Endothelial cell of umbilical vein (primary cell): ENCODE data around the gene MGP. TPM values are rescaled to one million over a fixed set of nuclear protein-coding genes. Genes with fewer than 3 reads are reported as not detected.

ENCODE experiments used
- BruUV-seq: library from RNA; stranded (reverse); fragments of 400-500 nt; replicated peaks from 2 replicates; lab custom pipeline; 2021; lab: Mats Ljungman, UMichigan
- CTCF ChIA-PET: fragments of 300-600, 350-600 bp; sonication (Branson Sonifier 250); formaldehyde crosslinking; loops from one replicate; lab custom pipeline; 2021; ENCODE audit warnings: antibody characterized with exemption, inconsistent platforms; lab: Charles Lee
- POLR2A ChIA-PET: fragments of 300-600, 350-600 bp; sonication (Branson Sonifier 250); formaldehyde crosslinking; loops from one replicate; lab custom pipeline; 2021; ENCODE audit warnings: antibody characterized with exemption, inconsistent platforms; lab: Charles Lee
- DNase-seq: peaks from one replicate; pipeline ENCODE4 v3.0.0-alpha.2; 2011; ENCODE audit warnings: low read depth, low spot score
- FAIRE-seq: peaks from 2 replicates; lab custom pipeline; 2011; peaks lifted over from hg19 to GRCh38; lab: Jason Lieb, UNC
- H2AFZ ChIP-seq: 2 replicates; pipeline ENCODE4 v1.6.0; 2012; ENCODE audit warnings: low read depth, low read length, control low read depth, inconsistent platforms
- H3K27ac ChIP-seq: 2 replicates; pipeline ENCODE4 v1.5.1; 2011; ENCODE audit warnings: low read depth, mild to moderate bottlenecking, control low read depth, low read length, moderate library complexity; ENCODE audit not compliant: insufficient read depth
- H3K27me3 ChIP-seq, 2 experiments: 2 replicates each; pipeline versions ENCODE4 v1.6.0 to v1.6.1; 2011; ENCODE audit warnings: low read length in 2 of 2, mixed read lengths in 1 of 2; ENCODE audit not compliant: control insufficient read depth in 2 of 2, insufficient read depth in 2 of 2
- H3K36me3 ChIP-seq, 2 experiments: 2 replicates in 1 of 2; 3 replicates in 1 of 2; pipeline ENCODE4 v1.5.1; 2011; ENCODE audit warnings: low read length in 2 of 2, mild to moderate bottlenecking in 1 of 2, moderate library complexity in 1 of 2; ENCODE audit not compliant: control insufficient read depth in 2 of 2, insufficient read depth in 2 of 2; ENCODE audit errors: extremely low read depth in 1 of 2
- H3K4me1 ChIP-seq: 3 replicates; pipeline ENCODE4 v1.5.1; 2011; ENCODE audit warnings: mild to moderate bottlenecking, low read length; ENCODE audit not compliant: control insufficient read depth, insufficient read depth; ENCODE audit errors: extremely low read depth
- H3K4me2 ChIP-seq: 2 replicates; pipeline ENCODE4 v1.6.1; 2011; ENCODE audit warnings: low read length, control low read depth, mixed read lengths; ENCODE audit not compliant: insufficient read depth
- H3K4me3 ChIP-seq, 3 experiments: fragments of 200-600 bp in 1 of 3; sonication (generic), shearing (Covaris generic) in 1 of 3; replicated peaks in 1 of 3; 2 replicates each; pipeline ENCODE4 v1.5.1; 2011 to 2016; ENCODE audit warnings: control low read depth in 3 of 3, low read length in 3 of 3, mild to moderate bottlenecking in 2 of 3, inconsistent platforms in 1 of 3, low read depth in 1 of 3, moderate library complexity in 1 of 3; ENCODE audit not compliant: insufficient read depth in 1 of 3
- H3K79me2 ChIP-seq: 2 replicates; pipeline ENCODE4 v1.6.0; 2012; ENCODE audit warnings: low read length, inconsistent platforms; ENCODE audit not compliant: control insufficient read depth, insufficient read depth
- H3K9ac ChIP-seq: replicated peaks from 2 replicates; pipeline ENCODE3; 2011; ENCODE audit warnings: low read length, control low read depth; ENCODE audit not compliant: insufficient read depth; ENCODE audit errors: extremely low read depth
- H3K9me1 ChIP-seq: replicated peaks from 3 replicates; pipeline ENCODE4 v1.6.0; 2011; ENCODE audit warnings: mild to moderate bottlenecking, low read length; ENCODE audit not compliant: control insufficient read depth, insufficient read depth; ENCODE audit errors: extremely low read depth
- H3K9me3 ChIP-seq: replicated peaks from 2 replicates; pipeline ENCODE4 v1.5.1; 2012; ENCODE audit warnings: low read length, inconsistent platforms; ENCODE audit not compliant: control insufficient read depth, insufficient read depth
- H4K20me1 ChIP-seq: replicated peaks from 2 replicates; pipeline ENCODE3; 2011; ENCODE audit warnings: mild to moderate bottlenecking, low read length; ENCODE audit not compliant: control insufficient read depth, insufficient read depth; ENCODE audit errors: extremely low read depth
- EZH2 ChIP-seq: IDR thresholded peaks from 2 replicates; pipeline ENCODE4 v1.6.1; 2012; ENCODE audit warnings: borderline replicate concordance, low read depth, mild to moderate bottlenecking, moderate library complexity, low read length, inconsistent platforms; ENCODE audit not compliant: severe bottlenecking
- FOS ChIP-seq: IDR thresholded peaks from 2 replicates; pipeline ENCODE4 v1.6.1; 2011; ENCODE audit warnings: mild to moderate bottlenecking, low read length, moderate library complexity, borderline replicate concordance; ENCODE audit not compliant: insufficient read depth
- GATA2 ChIP-seq: IDR thresholded peaks from 2 replicates; pipeline ENCODE4 v1.7.0; 2011; ENCODE audit warnings: low read depth, mild to moderate bottlenecking, moderate library complexity, mixed read lengths, low read length; ENCODE audit not compliant: insufficient read length, insufficient read depth
- JUN ChIP-seq: IDR thresholded peaks from 2 replicates; pipeline ENCODE4 v1.6.1; 2011; ENCODE audit warnings: borderline replicate concordance, low read depth; ENCODE audit not compliant: insufficient read length, insufficient read depth
- MYC ChIP-seq: IDR thresholded peaks from one replicate; pipeline ENCODE4 v1.6.1; 2011; ENCODE audit warnings: mild to moderate bottlenecking, low read depth, low read length
- POLR2A ChIP-seq: IDR thresholded peaks from 2 replicates; pipeline ENCODE4 v1.6.1; 2012; ENCODE audit warnings: low read depth, mild to moderate bottlenecking, control low read depth, low read length
- POLR2AphosphoS5 ChIP-seq: IDR thresholded peaks from 2 replicates; pipeline ENCODE4 v1.6.1; 2012; ENCODE audit warnings: low read depth, mild to moderate bottlenecking, control low read depth, low read length, moderate library complexity; ENCODE audit not compliant: insufficient read depth
- dilution Hi-C: fragments of 300-500 bp; cut with MboI; formaldehyde crosslinking; loops from one replicate; pipeline ENCODE4 v1.15.0; 2019; ENCODE audit warnings: low sequenced_read_pairs; ENCODE audit not compliant: extremely low pct_ligation_motif_present
- intact Hi-C: fragments of 100-400 bp; cut with micrococcal nuclease; formaldehyde crosslinking; loops from one replicate; pipeline ENCODE4 v1.10.0; 2022
- polyA plus RNA-seq, 4 experiments: library from polyadenylated mRNA; depleted of rRNA in 3 of 4; stranded (reverse) in 3 of 4; unstranded in 1 of 4; fragments of >200 nt; gene quantifications; 2 replicates each; pipeline versions ENCODE4 v1.2.1 to v1.2.3, GENCODE V29; 2011 to 2012; ENCODE audit warnings: missing spikeins in 1 of 4
- total RNA-seq: library from RNA; stranded (reverse); gene quantifications from 2 replicates; pipeline ENCODE4 v1.2.3, GENCODE V29; 2021
- TF ChIP-seq, protein P1 (sequence below): IDR thresholded peaks from 2 replicates; pipeline ENCODE4 v1.6.1; 2011; ENCODE audit not compliant: insufficient read depth, insufficient read length
- TF ChIP-seq, protein P2 (sequence below), 2 donors: IDR thresholded peaks; 1 replicate in 1 of 2; 2 replicates in 1 of 2; pipeline ENCODE4 v1.5.1; 2011; ENCODE audit warnings: low read length in 2 of 2, mild to moderate bottlenecking in 2 of 2, moderate library complexity in 2 of 2, control low read depth in 1 of 2, inconsistent platforms in 1 of 2, low read depth in 1 of 2; ENCODE audit not compliant: insufficient read depth in 1 of 2; ENCODE audit errors: extremely low read depth in 1 of 2

The MGP gene
- total and polyA plus RNA-seq, 2 donors (not counting 3 experiments of a cell fraction or from before 2014, with no cell fraction given): 284 to 479 TPM

- no peaks in the 10 kb centered on the region for H3K27me3 ChIP-seq
- POLR2A ChIA-PET: no interaction called here
- BruUV-seq: no TSS peak
- dilution Hi-C loops: no loop called here
- H3K27ac ChIP-seq: no peak overlapping the region
- CTCF ChIA-PET: no interaction called here
- H2AFZ ChIP-seq: no peak overlapping the region
- H3K9ac ChIP-seq: no peak overlapping the region
- no peak overlapping the region for H3K4me3 ChIP-seq
- intact Hi-C loops: no loop called here
- H3K4me2 ChIP-seq: no peak overlapping the region
- H4K20me1 ChIP-seq: no peaks in the 10 kb centered on the region
- no peaks in the 10 kb centered on the region for H3K79me2 ChIP-seq
- no peaks in the 10 kb centered on the region for H3K9me3 ChIP-seq
- H3K36me3 ChIP-seq: no peaks in the 10 kb centered on the region
- no peak for DNase-seq
- H3K4me1 ChIP-seq: no peaks in the 10 kb centered on the region
- FAIRE-seq: no peak
- no peaks in the 10 kb centered on the region for H3K9me1 ChIP-seq
- no peak for TF ChIP-seq MYC
- TF ChIP-seq, protein P1, sequence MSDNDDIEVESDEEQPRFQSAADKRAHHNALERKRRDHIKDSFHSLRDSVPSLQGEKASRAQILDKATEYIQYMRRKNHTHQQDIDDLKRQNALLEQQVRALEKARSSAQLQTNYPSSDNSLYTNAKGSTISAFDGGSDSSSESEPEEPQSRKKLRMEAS: no peak
- no peak for TF ChIP-seq POLR2A
- TF ChIP-seq JUN: no peak
- no peak for TF ChIP-seq EZH2
- TF ChIP-seq POLR2AphosphoS5: no peak
- TF ChIP-seq GATA2: no peak
- no peak for TF ChIP-seq FOS
- TF ChIP-seq, protein P2, sequence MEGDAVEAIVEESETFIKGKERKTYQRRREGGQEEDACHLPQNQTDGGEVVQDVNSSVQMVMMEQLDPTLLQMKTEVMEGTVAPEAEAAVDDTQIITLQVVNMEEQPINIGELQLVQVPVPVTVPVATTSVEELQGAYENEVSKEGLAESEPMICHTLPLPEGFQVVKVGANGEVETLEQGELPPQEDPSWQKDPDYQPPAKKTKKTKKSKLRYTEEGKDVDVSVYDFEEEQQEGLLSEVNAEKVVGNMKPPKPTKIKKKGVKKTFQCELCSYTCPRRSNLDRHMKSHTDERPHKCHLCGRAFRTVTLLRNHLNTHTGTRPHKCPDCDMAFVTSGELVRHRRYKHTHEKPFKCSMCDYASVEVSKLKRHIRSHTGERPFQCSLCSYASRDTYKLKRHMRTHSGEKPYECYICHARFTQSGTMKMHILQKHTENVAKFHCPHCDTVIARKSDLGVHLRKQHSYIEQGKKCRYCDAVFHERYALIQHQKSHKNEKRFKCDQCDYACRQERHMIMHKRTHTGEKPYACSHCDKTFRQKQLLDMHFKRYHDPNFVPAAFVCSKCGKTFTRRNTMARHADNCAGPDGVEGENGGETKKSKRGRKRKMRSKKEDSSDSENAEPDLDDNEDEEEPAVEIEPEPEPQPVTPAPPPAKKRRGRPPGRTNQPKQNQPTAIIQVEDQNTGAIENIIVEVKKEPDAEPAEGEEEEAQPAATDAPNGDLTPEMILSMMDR (IDR thresholded peaks at IDR 0.05; ENCODE audit: extremely low read depth in 1 of 2, insufficient read depth in 1 of 2, low read depth in 1 of 2, low read length in 2 of 2): no peak
Observed at GRCh38 chr12:14919455-14919854, 33.8 kb upstream of the MGP start.
